GM12873 (cell line): ENCODE results near the gene GJE1.
A peak's percentile ranks its signal among the peaks of the same experiment; 100 is the strongest.

Experiments used
- CTCF ChIP-seq: IDR thresholded peaks from 2 replicates; pipeline ENCODE4 v1.5.1; 2012; ENCODE audit warnings: low read depth, mild to moderate bottlenecking, moderate library complexity, low read length, control low read depth; ENCODE audit not compliant: insufficient read depth; ENCODE audit errors: missing control alignments

GJE1 gene

DNA sequence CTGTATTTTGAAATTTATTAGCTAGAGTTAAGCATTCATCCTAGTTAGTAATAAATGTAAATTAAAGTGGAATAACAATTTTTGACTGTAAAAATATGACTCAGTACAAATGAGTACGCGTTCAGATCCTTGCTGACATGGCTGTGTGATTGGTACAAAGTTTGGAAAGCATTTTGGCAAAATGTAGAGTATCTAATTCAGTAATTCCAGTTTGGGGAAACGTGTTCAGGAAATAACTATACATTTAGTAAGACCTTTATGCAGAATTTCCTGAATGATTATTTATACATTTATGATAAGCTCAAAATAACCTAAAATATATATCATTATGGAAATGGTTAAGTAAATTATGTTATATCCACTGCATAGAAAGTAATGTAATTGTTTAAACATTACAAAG, 22.4 kb downstream of the GJE1 start:
- TF ChIP-seq CTCF, result no peak

GRCh38 chr6:142155895-142156757, 23.4 kb downstream of the GJE1 start:
- TF ChIP-seq CTCF, result peak; percentile 20

DNA sequence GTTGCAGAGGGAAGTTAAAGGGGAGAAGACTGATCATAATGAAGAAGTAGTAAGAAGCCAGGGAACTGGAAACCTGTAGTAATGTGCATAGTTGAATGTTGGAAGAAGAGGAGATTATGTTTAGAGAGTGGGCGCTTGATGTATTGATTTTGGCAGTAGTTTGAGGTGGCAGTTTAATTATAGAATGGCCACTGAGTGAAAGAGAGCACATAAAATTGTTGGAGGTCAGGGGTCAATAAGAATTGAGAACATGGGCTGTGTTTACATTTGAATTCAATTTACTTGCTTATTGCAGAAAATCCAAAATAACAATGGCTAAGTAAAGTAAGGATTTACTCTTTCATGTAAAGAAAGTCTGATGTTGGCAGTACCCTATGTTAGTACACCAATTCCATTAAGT, 30.1 kb downstream of the GJE1 start:
- TF ChIP-seq CTCF, result no peak

DNA sequence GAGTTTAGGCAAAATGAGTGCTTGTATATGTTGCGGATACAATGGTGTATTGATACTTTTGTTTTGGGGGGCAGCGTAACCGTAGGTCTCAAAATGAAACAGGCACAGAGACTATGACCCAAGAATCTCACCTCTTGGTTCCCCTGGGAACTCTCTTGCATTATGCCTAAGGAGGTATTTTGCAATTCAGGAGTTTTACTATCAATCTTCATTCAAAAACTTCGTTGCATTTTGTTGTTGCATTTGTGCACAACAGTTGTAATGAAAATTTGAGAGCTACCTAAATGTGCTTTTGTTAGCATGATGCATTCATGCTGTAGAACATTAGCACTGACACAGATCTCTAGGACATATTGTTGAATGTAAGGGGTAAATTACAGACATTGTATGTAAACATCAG, 32.5 kb downstream of the GJE1 start:
- TF ChIP-seq CTCF, result no peak

- TF ChIP-seq CTCF, result no peak
Observed at GRCh38 chr6:142167071-142167470, 34.3 kb downstream of the GJE1 start.

GRCh38 chr6:142167486-142167885, 34.8 kb downstream of the GJE1 start:
- no peak for TF ChIP-seq CTCF

DNA sequence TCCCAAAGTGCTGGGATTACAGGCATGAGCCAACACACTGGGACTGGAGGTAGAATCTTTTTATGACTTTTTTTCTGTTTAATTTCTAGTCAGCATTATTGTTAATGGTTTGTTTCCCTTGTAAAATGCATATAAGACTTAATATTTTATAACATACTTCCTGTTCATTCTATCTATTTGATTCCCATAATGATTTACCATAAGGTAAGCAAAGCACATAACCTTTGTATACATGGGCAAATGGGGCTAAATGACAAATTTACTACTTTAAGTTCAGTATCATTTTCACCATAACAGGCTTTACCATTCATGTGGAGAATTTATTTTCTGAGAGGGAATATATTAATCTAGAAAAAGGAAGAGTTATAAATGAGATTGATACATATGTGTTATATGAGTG, 38.6 kb downstream of the GJE1 start:
- no peak for TF ChIP-seq CTCF

- TF ChIP-seq CTCF, result no peak
Observed at GRCh38 chr6:142172758-142173157, 40.0 kb downstream of the GJE1 start.
